NCI-H2029 treated with DMSO at 0.1 percent for 48 hours (cell line): Measurements from ENCODE around the gene PRSS33.

Source experiments
- DNase-seq: peaks from one replicate; lab custom pipeline; 2025; lab: John Stamatoyannopoulos, UW

The PRSS33 gene

DNA sequence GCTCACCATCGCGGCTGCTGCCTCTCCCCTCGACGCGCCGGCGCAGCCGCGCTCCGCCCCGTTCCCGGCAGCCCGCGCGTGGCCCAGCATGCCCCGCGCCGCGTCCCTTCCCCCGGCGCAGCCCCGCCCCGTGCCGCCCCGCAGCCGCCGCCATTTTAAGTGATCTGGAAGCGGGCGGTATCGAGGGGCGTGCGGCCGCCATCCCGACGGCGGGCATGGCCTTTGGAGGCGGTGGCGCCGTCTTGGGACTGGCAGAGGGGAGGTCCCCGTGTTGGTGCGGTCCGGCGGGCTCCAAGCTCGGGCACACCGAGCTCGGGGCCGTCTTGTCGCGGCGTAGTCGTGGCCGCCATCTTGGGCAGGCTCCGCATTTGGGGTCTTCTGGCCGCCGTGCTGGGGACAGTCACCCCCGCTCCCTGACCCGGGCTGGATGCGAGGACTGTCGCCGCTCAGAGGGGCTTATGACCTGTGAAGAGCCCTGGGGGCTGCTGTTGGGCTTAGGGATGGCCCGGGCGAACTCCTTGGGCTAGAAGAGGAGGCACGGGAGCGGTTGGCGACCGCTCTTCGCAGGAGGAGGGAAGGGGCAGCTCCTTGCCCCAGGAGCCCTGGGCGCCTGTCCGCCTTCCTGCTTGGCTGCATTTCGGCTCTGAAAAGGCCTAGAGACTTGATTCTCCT lies 10.0 kb downstream of the PRSS33 start, which contains the start of gene ELOB:
ELOB (minus strand) TSS at position 50 of the 672 bp plus-strand sequence; CDS start at position 9, 41 bp downstream.
- peak; percentile 34 for DNase-seq

DNA sequence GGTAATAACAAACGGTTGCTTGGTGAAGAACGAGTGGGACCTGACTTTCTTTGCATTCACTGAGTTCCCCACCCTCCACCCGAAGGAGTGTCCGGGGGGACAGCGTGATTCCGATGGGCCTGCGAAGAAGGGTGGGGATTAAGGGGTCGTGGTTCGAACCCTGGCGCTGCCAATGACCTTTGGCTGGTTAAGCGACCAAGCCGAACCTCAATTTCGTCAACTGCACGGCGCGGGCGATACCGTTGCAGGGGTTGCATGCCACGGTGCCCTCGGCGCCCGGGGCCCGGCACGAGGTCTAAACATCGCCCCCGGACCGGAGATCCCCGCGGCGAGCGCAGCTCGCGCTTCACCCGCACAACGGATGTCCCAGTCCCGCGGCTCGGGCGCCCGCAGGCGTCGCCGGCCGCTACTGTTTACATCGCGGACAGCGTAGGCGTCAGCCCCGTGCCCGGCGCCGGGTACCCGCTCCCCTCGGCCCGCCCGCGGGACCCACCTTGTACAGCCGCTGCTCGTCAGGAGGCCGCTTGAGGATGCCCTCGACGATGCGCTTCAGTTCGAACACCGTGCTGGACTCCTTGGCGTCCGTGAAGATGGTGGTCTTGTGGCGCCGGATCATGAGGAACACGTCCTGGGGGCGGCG lies 10.7 kb downstream of the PRSS33 start:
- DNase-seq: no peak

DNA sequence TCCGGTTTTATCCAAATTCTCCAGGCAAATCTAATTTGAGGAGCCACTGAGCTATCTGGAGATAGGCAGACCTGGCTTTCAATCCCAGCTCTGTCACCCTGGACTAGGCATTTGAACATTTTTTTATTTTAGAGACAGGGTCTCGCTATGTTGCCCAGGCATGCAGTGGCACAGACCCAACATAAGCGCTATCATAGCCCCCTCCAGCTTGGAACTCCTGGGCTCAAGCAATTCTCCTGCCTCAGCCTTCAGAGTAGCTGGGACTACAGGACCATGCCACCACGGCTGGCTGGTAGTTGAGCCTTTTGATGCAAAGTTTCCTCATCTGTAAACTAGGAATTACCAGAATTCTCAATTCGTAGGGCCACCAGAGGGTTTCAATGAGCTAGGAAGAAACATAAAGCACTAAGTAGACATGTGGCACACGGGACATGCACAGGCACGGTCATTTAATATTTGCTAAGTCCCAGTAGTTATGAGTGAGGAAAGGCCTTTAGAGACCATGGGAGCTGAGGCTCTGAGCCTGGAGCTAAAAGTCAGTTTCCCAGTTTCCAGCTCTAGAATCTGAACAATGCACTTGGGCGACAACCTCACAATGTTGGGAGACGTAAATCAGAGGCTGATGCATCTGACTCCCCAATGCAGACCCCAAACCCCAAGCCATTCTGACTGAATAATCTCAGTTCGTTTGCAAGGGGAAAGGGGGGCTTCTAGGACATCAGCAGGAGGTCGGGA lies 11.4 kb downstream of the PRSS33 start:
- DNase-seq: no peak

DNA sequence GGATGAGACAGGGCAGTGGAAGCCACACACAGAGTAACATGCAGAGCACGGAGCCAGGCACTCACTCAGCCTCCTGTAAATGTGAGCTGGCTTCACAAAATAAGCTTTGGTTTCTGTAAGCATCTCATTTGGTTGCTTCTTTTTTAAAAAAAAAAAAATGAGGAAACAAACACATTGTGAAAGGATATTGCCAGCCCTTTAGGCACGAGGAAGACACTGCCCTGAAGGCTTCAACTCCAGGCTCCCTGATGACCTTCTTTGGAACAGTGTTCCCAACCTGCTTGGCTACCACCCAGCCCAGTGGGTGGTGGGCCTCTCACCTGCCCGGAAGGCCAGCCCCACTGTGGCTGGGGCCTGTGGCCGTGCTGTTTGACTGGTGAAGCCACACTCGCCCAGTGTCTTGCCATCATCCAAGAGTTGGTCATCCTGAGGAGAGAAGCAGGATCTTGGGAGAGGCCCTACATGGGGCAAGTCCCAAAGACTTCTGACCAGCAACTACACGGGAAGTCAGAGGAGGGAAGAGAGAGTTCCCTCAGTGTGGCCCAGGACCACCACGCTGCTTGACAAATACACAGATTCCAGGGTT lies 12.1 kb downstream of the PRSS33 start:
- DNase-seq: no peak

DNA sequence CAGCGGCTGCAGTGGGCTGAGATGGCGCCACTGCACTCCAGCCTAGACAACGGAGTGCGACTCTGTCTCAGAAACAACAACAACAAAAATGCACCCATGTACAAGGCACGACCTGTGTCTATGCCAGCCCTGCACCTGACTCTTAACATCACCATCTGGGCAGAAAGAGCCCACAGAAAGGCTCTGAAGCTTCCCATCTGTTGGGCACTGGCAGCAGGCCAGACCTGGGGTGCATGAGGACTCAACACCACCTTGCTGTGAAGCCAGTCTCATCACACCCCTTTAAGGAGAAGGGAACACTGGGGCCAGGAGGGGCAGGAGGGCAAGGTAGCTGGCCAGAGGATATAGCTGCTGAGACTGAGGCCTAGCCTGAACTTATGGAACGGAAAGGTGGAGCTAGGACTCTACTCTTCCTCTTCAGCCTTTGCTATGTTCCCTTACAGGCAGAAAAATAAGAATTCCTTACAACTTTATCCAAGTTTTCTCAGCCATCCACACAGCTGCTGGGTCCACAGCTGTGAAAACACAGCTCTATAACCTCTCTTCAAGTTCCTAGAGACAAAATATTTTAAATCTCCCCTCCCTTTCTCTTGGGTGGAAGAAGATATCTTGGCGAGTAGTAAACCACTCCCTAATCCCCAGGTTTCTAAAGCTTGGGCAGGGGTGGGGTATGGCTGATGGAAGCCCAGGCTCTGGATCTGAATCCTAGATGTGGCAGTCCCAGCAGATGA lies 13.0 kb downstream of the PRSS33 start:
- no peak for DNase-seq

DNA sequence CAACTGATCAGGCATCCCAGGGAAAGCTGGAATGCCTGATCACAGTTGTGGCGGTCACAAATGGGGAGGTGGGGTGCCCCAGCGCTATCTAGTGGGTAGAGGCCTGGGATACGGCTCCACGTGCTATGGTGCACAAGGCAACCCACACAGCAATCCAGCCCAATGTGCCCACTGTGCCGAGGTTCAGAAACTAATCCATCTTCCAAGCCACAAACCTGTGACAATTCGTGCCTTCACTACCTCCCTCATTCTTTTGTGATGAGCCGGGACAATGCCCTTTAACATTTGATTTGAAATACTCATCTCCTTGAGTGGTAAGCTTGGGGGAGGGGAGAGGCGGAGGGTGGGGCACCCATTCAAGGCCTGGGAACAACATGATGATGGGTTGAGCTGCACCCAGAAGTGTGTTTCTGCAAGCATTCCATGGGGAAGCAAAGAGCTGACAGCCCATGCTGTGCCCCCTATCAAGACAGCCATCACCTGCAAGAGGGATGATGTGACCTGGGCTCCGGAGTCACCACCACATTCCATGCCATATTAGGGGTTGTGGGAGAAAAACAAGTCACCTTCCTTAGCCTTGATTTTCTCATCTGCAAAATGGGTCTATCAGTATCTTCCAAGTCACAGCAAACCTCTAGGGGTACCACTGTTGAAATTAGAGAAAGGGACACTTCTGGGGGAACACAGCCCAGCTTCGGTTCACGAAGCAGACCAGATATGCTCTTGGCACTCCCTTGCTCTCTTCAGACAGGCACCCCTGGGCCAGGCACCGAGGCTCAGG lies 14.0 kb downstream of the PRSS33 start:
- DNase-seq: no peak

DNA sequence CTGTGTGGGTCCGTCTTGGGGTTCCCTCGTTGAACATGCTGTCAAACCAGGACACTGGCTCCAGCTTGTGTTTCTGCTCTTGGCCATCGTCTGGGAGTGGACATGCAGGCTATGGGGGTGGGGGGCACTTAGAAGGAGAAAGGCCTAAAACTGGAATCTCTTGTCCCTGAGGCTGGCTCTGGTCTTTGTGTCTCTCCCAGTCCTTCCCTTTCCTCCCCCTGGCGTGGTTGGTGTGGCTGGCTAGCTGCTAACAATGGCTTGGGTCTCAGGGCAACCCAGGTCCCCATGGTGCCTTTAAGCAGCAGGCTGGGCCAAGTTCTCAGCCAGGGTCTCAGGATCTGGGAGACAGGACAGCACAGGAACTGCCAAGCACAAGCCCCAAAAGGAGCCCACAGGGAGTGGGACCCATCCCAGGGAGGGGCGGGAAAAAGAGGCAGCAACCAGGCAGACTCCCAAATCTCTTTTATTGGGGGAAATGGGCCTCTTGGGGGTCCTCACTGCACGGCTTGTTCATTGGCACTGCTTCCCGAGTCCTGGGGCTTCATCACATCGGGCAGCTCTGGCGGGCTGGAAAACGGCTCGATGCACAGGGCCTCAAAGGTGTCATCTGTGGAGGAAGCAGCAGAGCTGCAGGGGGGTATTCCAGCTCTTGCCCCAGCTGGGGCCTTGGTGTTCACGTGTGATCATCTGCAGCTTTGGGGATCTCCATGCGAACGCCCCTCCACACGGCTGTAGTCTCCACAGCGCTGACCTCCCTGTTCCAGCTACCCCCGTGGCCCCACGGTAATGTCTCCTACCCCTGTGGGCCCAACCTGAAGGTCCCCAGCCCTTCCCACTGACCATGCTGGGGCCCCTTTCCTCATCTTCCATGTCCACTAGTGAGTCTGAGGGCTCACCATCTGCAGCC lies 15.6 kb downstream of the PRSS33 start:
- DNase-seq: no peak

DNA sequence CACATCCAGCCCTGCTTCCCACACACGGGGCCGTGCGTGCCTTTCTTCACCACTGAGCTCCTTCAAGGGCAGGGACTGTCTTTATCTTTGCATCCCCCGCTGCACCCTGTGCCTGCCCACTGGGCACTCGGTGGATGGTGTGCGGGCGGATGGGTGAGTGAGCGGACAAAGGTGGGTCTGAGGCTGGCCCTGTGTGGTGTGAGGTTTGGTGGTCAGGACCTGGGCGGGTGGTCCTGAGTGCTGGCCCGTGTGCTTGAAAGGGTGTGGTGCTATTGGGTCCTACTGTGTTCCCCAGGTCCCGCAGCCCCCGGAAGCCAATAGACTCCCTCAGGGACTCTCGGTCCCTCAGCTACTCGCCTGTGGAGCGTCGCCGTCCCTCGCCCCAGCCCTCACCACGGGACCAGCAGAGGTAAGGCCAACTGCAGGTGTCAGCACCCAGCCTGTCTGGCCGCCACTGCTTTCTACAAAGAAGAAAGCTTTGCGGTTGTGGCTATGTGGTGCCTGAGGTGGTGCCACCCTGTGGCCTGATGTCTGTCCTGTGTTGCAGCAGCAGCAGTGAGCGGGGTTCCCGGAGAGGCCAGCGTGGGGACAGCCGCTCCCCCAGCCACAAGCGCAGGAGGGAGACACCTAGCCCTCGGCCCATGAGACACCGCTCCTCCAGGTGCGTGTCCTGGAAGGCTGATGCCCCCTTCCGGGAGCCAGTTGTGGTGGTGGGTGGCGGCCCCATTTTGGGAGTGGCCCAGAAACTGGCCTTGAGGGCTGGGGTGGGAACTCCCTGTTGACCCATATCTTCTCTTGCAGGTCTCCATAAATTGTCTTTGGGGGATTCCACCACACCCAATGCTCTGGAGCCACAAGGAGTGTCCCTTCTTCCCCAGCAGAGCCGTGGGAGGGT lies 17.1 kb downstream of the PRSS33 start:
- DNase-seq: no peak

DNA sequence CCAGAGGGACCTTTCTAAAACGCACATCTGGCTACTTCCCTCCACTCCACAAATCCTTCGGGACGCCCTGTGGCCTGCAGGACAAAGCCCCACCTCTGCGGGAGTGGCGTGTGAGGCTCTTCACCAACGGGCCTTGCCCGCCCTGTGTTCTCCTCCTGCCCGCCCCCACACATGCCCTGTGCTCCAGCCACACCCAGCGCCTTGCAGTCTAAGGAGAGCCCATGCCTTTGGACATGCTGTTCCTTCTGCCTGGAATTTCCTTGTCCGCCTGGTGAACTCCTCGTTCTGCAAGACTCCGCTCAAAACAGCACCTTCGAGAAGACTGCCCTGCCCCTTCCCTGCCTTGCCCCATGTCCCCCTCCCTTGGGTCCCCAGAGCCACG lies 17.7 kb downstream of the PRSS33 start:
- DNase-seq: no peak

DNA sequence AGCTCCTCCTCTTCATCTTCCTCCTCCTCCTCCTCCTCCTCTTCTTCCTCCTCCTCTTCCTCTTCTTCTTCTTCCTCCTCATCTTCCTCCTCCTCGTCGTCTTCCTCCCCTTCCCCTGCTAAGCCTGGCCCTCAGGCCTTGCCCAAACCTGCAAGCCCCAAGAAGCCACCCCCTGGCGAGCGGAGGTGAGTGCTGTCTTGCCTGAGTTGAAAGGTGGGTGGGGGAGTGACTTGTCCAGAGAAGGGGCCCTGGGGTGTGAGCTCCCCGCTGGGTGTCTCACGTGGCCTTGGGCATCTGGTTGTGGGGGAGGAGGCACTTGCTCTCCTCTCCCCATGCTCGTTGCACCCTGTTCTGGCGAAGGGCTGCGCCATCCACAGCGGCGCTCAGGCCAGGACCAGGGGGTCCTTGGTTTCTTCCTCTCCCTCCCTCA lies 18.2 kb downstream of the PRSS33 start:
- DNase-seq: no peak

DNA sequence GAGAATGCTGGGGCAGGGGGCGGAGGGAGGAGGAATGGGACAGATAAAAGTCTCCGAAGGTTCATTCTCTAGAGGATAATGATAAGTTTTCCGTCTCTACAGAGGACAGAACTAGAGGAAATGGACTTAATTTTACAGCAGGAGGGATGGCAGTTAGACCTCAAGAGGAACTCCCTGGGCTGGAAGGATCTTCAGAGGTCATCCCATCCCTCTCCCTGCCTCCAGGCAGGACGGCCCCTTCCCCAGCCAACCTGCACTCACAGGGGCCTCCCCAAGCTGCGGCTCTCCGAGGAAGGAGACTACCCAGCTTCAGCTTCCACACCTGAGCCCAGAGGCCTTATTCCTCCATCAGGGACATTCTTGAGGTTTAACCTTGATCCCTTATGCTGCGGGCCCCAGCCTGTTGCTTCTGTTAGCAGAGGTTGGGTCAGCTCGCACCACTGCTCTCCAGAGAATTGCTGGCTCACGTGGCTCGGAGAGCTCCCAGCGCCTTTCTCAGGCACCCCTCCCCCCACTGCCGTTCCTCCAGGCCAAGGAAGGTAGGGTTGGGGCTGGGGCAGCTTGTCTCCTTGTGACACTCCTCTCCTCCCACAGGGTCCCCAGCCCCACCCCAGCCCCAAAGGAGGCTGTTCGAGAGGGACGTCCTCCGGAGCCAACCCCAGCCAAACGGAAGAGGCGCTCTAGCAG lies 18.8 kb downstream of the PRSS33 start:
- DNase-seq: no peak

DNA sequence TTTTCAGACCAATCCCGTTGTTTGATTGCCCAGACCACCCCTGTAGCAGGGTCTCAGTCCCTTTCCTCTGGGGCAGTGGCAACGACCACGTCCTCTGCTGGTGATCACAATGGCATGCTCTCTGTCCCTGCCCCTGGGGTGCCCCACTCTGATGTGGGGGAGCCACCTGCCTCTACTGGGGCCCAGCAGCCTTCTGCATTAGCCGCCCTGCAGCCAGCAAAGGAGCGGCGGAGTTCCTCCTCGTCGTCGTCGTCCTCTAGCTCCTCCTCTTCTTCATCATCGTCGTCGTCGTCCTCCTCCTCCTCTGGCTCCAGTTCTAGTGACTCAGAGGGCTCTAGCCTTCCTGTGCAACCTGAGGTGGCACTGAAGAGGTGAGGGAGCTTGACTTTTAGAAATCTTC lies 19.5 kb downstream of the PRSS33 start:
- DNase-seq: no peak

DNA sequence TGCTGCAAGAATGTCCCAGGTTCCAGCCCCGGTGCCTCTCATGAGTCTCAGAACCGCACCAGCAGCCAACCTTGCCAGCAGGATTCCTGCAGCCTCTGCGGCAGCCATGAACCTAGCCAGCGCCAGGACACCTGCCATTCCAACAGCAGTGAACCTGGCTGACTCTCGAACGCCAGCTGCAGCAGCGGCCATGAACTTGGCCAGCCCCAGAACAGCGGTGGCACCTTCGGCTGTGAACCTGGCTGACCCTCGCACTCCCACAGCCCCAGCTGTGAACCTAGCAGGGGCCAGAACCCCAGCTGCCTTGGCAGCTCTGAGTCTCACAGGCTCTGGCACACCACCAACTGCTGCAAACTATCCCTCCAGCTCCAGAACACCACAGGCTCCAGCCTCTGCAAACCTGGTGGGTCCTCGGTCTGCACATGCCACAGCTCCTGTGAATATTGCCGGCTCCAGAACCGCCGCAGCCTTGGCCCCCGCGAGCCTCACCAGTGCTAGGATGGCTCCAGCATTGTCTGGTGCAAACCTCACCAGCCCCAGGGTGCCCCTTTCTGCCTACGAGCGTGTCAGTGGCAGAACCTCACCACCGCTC lies 20.1 kb downstream of the PRSS33 start:
- DNase-seq: no peak

DNA sequence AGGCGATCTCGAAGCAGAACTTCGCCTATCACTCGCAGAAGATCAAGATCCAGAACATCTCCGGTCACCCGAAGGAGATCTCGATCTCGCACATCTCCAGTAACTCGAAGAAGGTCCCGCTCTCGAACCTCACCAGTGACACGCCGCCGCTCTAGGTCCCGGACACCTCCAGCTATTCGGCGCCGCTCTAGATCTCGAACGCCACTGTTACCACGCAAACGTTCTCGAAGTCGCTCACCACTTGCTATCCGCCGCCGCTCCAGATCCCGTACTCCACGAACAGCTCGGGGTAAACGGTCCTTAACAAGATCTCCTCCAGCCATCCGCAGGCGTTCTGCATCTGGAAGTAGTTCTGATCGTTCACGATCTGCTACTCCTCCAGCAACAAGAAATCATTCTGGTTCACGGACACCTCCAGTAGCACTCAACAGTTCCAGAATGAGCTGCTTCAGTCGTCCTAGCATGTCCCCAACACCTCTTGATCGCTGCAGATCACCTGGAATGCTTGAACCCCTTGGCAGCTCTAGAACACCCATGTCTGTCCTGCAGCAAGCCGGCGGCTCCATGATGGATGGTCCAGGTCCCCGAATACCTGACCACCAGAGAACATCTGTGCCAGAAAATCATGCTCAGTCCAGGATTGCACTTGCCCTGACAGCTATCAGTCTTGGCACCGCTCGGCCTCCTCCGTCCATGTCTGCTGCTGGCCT lies 20.8 kb downstream of the PRSS33 start:
- DNase-seq: no peak

DNA sequence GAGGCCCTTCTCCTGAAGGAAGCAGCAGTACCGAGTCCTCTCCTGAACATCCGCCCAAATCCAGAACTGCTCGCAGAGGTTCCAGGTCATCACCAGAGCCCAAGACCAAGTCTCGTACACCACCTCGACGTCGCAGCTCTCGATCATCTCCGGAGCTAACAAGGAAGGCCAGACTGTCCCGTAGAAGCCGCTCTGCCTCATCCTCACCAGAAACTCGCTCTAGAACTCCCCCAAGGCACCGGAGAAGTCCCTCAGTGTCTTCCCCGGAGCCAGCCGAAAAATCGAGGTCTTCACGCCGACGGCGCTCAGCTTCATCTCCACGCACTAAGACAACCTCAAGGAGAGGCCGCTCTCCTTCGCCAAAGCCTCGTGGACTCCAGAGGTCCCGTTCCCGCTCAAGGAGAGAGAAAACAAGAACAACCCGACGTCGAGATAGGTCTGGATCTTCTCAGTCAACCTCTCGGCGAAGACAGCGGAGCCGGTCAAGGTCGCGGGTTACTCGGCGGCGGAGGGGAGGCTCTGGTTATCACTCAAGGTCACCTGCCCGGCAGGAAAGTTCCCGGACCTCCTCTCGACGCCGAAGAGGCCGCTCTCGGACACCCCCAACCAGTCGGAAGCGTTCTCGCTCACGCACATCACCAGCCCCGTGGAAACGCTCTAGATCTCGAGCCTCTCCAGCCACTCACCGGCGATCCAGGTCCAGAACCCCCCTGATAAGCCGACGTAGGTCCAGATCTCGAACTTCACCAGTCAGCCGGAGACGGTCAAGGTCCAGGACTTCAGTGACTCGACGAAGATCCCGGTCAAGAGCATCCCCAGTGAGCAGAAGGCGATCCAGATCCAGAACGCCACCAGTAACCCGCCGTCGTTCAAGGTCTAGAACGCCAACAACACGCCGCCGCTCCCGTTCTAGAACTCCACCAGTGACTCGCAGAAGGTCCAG lies 21.6 kb downstream of the PRSS33 start:
- no peak for DNase-seq

DNA sequence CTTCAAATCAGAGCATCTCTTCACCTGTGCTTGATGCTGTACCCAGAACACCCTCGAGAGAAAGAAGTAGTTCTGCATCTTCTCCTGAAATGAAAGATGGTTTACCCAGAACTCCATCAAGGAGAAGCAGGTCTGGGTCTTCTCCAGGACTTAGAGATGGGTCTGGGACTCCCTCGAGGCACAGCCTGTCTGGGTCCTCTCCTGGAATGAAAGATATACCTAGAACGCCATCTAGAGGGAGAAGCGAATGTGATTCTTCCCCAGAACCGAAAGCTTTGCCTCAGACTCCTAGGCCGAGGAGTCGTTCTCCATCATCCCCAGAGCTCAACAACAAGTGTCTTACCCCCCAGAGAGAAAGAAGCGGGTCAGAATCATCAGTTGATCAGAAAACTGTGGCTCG lies 22.6 kb downstream of the PRSS33 start:
- no peak for DNase-seq
